Measurements from ENCODE around the gene SNED1. TPM values are rescaled to one million over a fixed set of nuclear protein-coding genes. Genes with fewer than 3 reads are reported as not detected.
"Not testable (repeated sequence)": the region's sequence is repeated elsewhere in the genome, so short reads cannot be mapped to it uniquely, and the experiment has no call there.

Gene SNED1
- total RNA-seq, 1 experiment from 2014 or later, result 18.3 TPM

- no peaks in the 10 kb centered on the region for H3K27me3 ChIP-seq (replicated peaks)
- H3K27ac ChIP-seq, result no peak overlapping the region
- H3K36me3 ChIP-seq, result peaks cover 47% of the 10 kb centered on the region
- DNase-seq (ENCODE audit: low read depth in 1 of 2, low spot score in 2 of 2), result no peak
- H3K9me3 ChIP-seq (replicated peaks), result no peaks in the 10 kb centered on the region; the same call in 1 of the 2 replicates
- H3K4me1 ChIP-seq (replicated peaks), result no peaks in the 10 kb centered on the region
- H3K4me3 ChIP-seq, result no peak overlapping the region
Measured at GRCh38 chr2:241084856-241085444, 86.5 kb downstream of the SNED1 start.

GRCh38 chr2:241087420-241088268, 89.2 kb downstream of the SNED1 start:
- no peaks in the 10 kb centered on the region for H3K27me3 ChIP-seq (replicated peaks)
- no peak overlapping the region for H3K4me3 ChIP-seq
- H3K36me3 ChIP-seq, result peaks cover 72% of the 10 kb centered on the region
- H3K27ac ChIP-seq, result no peak overlapping the region
- H3K4me1 ChIP-seq (replicated peaks), result no peaks in the 10 kb centered on the region
- no peaks in the 10 kb centered on the region; the same call in 1 of the 2 replicates for H3K9me3 ChIP-seq (replicated peaks)
- DNase-seq (ENCODE audit: low read depth in 1 of 2, low spot score in 2 of 2), result no peak

- Histone ChIP-seq H3K4me3 (no peak overlapping the region), H3K27me3 (replicated peaks) (no peaks in the 10 kb centered on the region), H3K4me1 (replicated peaks) (no peaks in the 10 kb centered on the region), H3K9me3 (replicated peaks) (no peaks in the 10 kb centered on the region; the same call in 1 of the 2 replicates), H3K36me3 (peaks cover 77% of the 10 kb centered on the region), H3K27ac (no peak overlapping the region)
- DNase-seq (ENCODE audit: low read depth in 1 of 2, low spot score in 2 of 2), result no peak
Measured at GRCh38 chr2:241088376-241088775, 90.0 kb downstream of the SNED1 start.

GRCh38 chr2:241088791-241089732, 90.6 kb downstream of the SNED1 start:
- H3K4me3 ChIP-seq, result no peak overlapping the region
- H3K27me3 ChIP-seq (replicated peaks), result no peaks in the 10 kb centered on the region
- no peaks in the 10 kb centered on the region for H3K4me1 ChIP-seq (replicated peaks)
- H3K36me3 ChIP-seq, result peaks cover 82% of the 10 kb centered on the region
- DNase-seq (ENCODE audit: low read depth in 1 of 2, low spot score in 2 of 2), result no peak
- H3K9me3 ChIP-seq (replicated peaks), result no peaks in the 10 kb centered on the region; the same call in 1 of the 2 replicates
- H3K27ac ChIP-seq, result no peak overlapping the region

- H3K27ac ChIP-seq, result no peak overlapping the region
- no peaks in the 10 kb centered on the region for H3K27me3 ChIP-seq (replicated peaks)
- H3K4me1 ChIP-seq (replicated peaks), result no peaks in the 10 kb centered on the region
- H3K9me3 ChIP-seq (replicated peaks), result no peaks in the 10 kb centered on the region; the same call in 1 of the 2 replicates
- H3K4me3 ChIP-seq, result no peak overlapping the region
- DNase-seq (ENCODE audit: low read depth in 1 of 2, low spot score in 2 of 2), result no peak
- peaks cover 95% of the 10 kb centered on the region for H3K36me3 ChIP-seq
Measured at GRCh38 chr2:241091201-241091600, 92.8 kb downstream of the SNED1 start.

- DNase-seq (ENCODE audit: low read depth in 1 of 2, low spot score in 2 of 2), result no peak
- no peaks in the 10 kb centered on the region for H3K4me1 ChIP-seq (replicated peaks)
- H3K9me3 ChIP-seq (replicated peaks), result no peaks in the 10 kb centered on the region
- H3K4me3 ChIP-seq, result no peak overlapping the region
- H3K27me3 ChIP-seq (replicated peaks), result no peaks in the 10 kb centered on the region
- H3K27ac ChIP-seq, result no peak overlapping the region
- peaks cover 95% of the 10 kb centered on the region for H3K36me3 ChIP-seq
Measured at GRCh38 chr2:241091734-241092445, 93.5 kb downstream of the SNED1 start.

- DNase-seq (ENCODE audit: low read depth in 1 of 2, low spot score in 2 of 2), result no peak
- Histone ChIP-seq H3K27ac (no peak overlapping the region), H3K36me3 (peaks cover 95% of the 10 kb centered on the region), H3K4me1 (replicated peaks) (no peaks in the 10 kb centered on the region), H3K27me3 (replicated peaks) (no peaks in the 10 kb centered on the region), H3K9me3 (replicated peaks) (no peaks in the 10 kb centered on the region), H3K4me3 (no peak overlapping the region)
Measured at GRCh38 chr2:241092677-241093076, 94.3 kb downstream of the SNED1 start.

GRCh38 chr2:241093133-241093781, 94.8 kb downstream of the SNED1 start:
- not testable (repeated sequence) for H3K9me3 ChIP-seq (replicated peaks); DNase-seq (ENCODE audit: low read depth in 1 of 2, low spot score in 2 of 2); H3K27ac ChIP-seq; H3K4me1 ChIP-seq (replicated peaks); H3K4me3 ChIP-seq; H3K27me3 ChIP-seq (replicated peaks)
- H3K36me3 ChIP-seq, result peaks cover 95% of the 10 kb centered on the region

DNA sequence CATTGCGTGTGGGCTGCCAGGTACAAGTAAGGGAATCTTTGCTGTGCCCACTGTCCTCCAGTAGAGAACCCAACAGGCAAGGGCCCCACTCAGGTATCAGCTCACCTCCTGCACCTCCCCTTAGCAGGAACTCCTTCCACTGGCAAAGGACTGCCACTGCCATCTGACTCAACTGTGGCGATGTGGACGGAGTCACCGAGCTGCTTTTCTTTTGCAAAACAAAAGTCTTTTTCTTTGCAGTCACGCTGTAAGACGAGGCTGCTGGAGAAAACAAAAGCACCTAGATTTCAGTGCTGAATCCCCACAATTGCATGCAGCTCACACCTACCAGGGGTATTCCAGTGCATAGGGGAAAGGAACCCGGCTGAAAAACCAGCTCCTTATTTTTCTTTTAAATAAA, 95.8 kb downstream of the SNED1 start:
- Histone ChIP-seq H3K9me3 (replicated peaks) (no peaks in the 10 kb centered on the region), H3K27ac (no peak overlapping the region), H3K4me3 (no peak overlapping the region), H3K4me1 (replicated peaks) (no peaks in the 10 kb centered on the region), H3K36me3 (peaks cover 95% of the 10 kb centered on the region), H3K27me3 (replicated peaks) (no peaks in the 10 kb centered on the region)
- DNase-seq (ENCODE audit: low read depth in 1 of 2, low spot score in 2 of 2), result no peak

DNA sequence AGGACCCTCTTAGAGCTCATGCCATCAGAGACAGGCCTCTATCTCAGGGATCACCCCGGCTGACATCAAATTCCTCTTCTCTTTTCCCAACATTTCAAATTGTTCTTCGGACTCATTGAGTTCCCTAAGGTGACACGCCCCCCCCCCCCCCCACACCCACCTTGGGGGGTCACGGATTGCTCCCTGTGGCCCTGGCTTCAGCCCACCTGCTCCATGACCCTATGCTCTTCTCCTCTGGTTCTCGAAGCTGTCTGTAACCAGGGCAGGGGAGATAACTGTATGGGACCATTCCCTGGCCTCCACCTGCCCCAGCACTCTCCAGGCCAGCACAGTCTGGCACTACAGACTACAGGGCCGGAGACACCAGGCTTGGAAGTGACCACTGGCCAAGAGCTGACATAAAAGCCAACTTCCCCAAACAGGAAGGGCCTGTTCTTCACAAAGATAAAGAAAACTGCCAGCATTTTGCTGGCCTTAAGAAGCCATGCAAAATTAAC, 96.6 kb downstream of the SNED1 start:
- no peak for DNase-seq (ENCODE audit: low read depth in 1 of 2, low spot score in 2 of 2)
- Histone ChIP-seq H3K4me3 (no peak overlapping the region), H3K27me3 (replicated peaks) (no peaks in the 10 kb centered on the region), H3K9me3 (replicated peaks) (no peaks in the 10 kb centered on the region), H3K36me3 (peaks cover 95% of the 10 kb centered on the region), H3K4me1 (replicated peaks) (no peaks in the 10 kb centered on the region), H3K27ac (no peak overlapping the region)

DNA sequence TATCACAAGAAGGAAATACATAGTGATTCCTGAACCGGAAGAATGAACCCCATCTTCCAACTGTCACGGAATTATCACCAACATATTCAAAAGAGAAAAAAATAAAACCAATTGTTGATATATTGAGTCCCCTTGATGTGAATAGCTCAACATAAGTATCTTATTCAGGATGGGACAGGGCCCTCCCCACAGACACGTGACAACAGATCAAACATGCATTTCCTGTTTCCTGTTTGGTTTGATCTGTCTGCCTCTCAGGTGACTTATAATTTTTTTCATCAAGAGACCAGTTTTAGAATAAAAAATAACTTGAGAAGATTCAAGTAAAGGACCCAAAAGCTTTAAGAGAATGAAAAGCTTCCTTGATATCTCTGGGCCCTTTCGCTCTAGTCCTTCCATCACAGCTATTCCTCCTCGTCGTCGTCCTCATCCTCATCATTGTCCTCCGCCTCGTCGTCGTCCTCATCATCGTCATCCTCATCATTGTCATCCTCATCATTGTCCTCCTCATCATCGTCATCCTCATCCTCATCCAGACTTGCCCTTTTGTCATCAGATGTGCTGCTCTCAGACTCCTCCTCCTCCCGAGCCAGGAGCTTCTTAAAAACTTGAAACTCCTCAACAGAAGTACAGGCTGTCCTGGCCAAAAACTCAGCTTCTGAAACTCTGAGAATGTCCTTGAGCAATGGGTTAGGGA, 97.3 kb downstream of the SNED1 start:
- no peaks in the 10 kb centered on the region for H3K27me3 ChIP-seq (replicated peaks)
- H3K9me3 ChIP-seq (replicated peaks), result no peaks in the 10 kb centered on the region
- H3K36me3 ChIP-seq, result peaks cover 97% of the 10 kb centered on the region
- DNase-seq (ENCODE audit: low read depth in 1 of 2, low spot score in 2 of 2), result no peak
- peaks cover 1% of the 10 kb centered on the region for H3K4me1 ChIP-seq (replicated peaks)
- no peak overlapping the region for H3K27ac ChIP-seq
- no peak overlapping the region for H3K4me3 ChIP-seq

- Histone ChIP-seq H3K27ac (no peak overlapping the region), H3K4me1 (replicated peaks) (peaks cover 10% of the 10 kb centered on the region), H3K27me3 (replicated peaks) (no peaks in the 10 kb centered on the region), H3K4me3 (no peak overlapping the region), H3K9me3 (replicated peaks) (no peaks in the 10 kb centered on the region), H3K36me3 (peaks cover 88% of the 10 kb centered on the region)
- no peak for DNase-seq (ENCODE audit: low read depth in 1 of 2, low spot score in 2 of 2)
Measured at GRCh38 chr2:241096979-241097378, 98.6 kb downstream of the SNED1 start.
